DMS114 treated with DMSO at 0.1 percent for 48 hours (cell line): ENCODE measurements around the gene HIRIP3.

Source experiments
- DNase-seq: peaks from one replicate; lab custom pipeline; 2025; ENCODE audit not compliant: unreplicated experiment; lab: John Stamatoyannopoulos, UW

The HIRIP3 gene

GRCh38 chr16:29984137-29984763 is 11.2 kb downstream of the HIRIP3 start:
- no peak for DNase-seq

GRCh38 chr16:29983420-29984136 is 11.8 kb downstream of the HIRIP3 start:
- DNase-seq = no peak

GRCh38 chr16:29982560-29983419 is 12.6 kb downstream of the HIRIP3 start:
- no peak for DNase-seq

- DNase-seq = no peak
These were observed 16.7 kb downstream of the HIRIP3 start for GRCh38 chr16:29978564-29979270.

- no peak for DNase-seq
These were observed 17.3 kb downstream of the HIRIP3 start for GRCh38 chr16:29978081-29978480.

- DNase-seq = no peak
These were observed 18.2 kb downstream of the HIRIP3 start for GRCh38 chr16:29977063-29977825.

- DNase-seq = no peak
These were observed 19.5 kb downstream of the HIRIP3 start for GRCh38 chr16:29975811-29976511.

- DNase-seq = no peak
These were observed 20.3 kb downstream of the HIRIP3 start for GRCh38 chr16:29975134-29975538.

- no peak for DNase-seq
These were observed 20.9 kb downstream of the HIRIP3 start for GRCh38 chr16:29974291-29975133.

GRCh38 chr16:29973384-29974246 is 21.8 kb downstream of the HIRIP3 start, which contains the start of gene TAOK2:
Gene TAOK2, plus strand, starts transcription at chr16:29973868. Its CDS starts 3,905 bp downstream, at chr16:29977773.
- DNase-seq = peak; percentile 97

GRCh38 chr16:29972992-29973383 is 22.4 kb downstream of the HIRIP3 start:
- no peak for DNase-seq

- DNase-seq = no peak
These were observed 22.9 kb downstream of the HIRIP3 start for GRCh38 chr16:29972500-29972899.

- no peak for DNase-seq
These were observed 24.1 kb downstream of the HIRIP3 start for GRCh38 chr16:29971304-29971703.

- DNase-seq = no peak
These were observed 27.2 kb downstream of the HIRIP3 start for GRCh38 chr16:29968205-29968604.

GRCh38 chr16:29963021-29963743 is 32.2 kb downstream of the HIRIP3 start:
- DNase-seq = no peak

GRCh38 chr16:29962344-29962994 is 32.9 kb downstream of the HIRIP3 start:
- DNase-seq = no peak
